Fibroblast of lung (primary cell): Measurements from ENCODE around the gene CNNM4.

Experiments
- CTCF ChIP-seq, 2 donors: IDR thresholded peaks in 1 of 2; conservative IDR thresholded peaks in 1 of 2; 1 replicate in 1 of 2; 2 replicates in 1 of 2; pipeline ENCODE4 v1.5.1; 2011 to 2012; ENCODE audit warnings: low read length in 2 of 2, control low read depth in 1 of 2, inconsistent platforms in 1 of 2, low read depth in 1 of 2, mild to moderate bottlenecking in 1 of 2
- EZH2 ChIP-seq: IDR thresholded peaks from 2 replicates; pipeline ENCODE4 v1.5.1; 2012; ENCODE audit warnings: low read length, control low read depth, mild to moderate bottlenecking; ENCODE audit errors: missing control alignments

GRCh38 chr2:96775160-96775559 is 14.5 kb downstream of the CNNM4 start:
- TF ChIP-seq CTCF (conservative IDR thresholded peaks at IDR 0.05 in 1 of 2, IDR thresholded peaks at IDR 0.05 in 1 of 2; ENCODE audit: low read depth in 1 of 2, low read length in 2 of 2) (no peak), EZH2 (no peak)
